ENCODE results near the gene TPPP.

GRCh38 chr5:623531-623930, 69.6 kb downstream of the TPPP start:
- no peak for TF ChIP-seq CTCF (IDR thresholded peaks at IDR 0.05)
- no peak for TF ChIP-seq POLR2A (IDR thresholded peaks at IDR 0.05)
